ENCODE measurements around the gene ZNF205.

DNA sequence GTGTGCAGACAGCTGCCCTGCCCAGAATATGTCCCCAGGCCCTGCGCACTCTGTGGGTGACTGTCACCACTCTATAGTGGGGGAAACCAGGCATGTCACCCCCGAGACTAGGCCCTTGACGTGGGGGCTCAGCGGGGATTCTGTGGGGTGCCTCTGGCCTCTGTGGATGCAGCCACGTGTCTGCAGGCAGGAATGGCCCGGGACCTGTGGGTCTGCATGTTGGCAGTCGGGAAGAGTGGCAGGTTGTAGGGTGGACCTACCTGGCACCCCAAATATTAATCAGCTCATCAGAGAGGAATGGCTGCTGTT is 46.0 kb upstream of the ZNF205 start:
- TF ChIP-seq, protein P1, sequence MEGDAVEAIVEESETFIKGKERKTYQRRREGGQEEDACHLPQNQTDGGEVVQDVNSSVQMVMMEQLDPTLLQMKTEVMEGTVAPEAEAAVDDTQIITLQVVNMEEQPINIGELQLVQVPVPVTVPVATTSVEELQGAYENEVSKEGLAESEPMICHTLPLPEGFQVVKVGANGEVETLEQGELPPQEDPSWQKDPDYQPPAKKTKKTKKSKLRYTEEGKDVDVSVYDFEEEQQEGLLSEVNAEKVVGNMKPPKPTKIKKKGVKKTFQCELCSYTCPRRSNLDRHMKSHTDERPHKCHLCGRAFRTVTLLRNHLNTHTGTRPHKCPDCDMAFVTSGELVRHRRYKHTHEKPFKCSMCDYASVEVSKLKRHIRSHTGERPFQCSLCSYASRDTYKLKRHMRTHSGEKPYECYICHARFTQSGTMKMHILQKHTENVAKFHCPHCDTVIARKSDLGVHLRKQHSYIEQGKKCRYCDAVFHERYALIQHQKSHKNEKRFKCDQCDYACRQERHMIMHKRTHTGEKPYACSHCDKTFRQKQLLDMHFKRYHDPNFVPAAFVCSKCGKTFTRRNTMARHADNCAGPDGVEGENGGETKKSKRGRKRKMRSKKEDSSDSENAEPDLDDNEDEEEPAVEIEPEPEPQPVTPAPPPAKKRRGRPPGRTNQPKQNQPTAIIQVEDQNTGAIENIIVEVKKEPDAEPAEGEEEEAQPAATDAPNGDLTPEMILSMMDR (IDR thresholded peaks at IDR 0.05; ENCODE audit: low read length): no peak
- no peak for TF ChIP-seq EZH2 (IDR thresholded peaks at IDR 0.05; ENCODE audit: borderline replicate concordance, low read length)
